Measurements from ENCODE around the gene PDE4D.

GRCh38 chr5:59597690-59598546 lies 295.6 kb downstream of the PDE4D start:
- no peak for TF ChIP-seq CTCF (IDR thresholded peaks at IDR 0.05)
- no peak for TF ChIP-seq POLR2A (IDR thresholded peaks at IDR 0.05)
